Fibroblast of skin of back (primary cell): ENCODE measurements around the gene PDE9A.

Source experiments
- DNase-seq: peaks from one replicate; pipeline ENCODE4 v3.0.0-alpha.2; 2013

The PDE9A gene

DNA sequence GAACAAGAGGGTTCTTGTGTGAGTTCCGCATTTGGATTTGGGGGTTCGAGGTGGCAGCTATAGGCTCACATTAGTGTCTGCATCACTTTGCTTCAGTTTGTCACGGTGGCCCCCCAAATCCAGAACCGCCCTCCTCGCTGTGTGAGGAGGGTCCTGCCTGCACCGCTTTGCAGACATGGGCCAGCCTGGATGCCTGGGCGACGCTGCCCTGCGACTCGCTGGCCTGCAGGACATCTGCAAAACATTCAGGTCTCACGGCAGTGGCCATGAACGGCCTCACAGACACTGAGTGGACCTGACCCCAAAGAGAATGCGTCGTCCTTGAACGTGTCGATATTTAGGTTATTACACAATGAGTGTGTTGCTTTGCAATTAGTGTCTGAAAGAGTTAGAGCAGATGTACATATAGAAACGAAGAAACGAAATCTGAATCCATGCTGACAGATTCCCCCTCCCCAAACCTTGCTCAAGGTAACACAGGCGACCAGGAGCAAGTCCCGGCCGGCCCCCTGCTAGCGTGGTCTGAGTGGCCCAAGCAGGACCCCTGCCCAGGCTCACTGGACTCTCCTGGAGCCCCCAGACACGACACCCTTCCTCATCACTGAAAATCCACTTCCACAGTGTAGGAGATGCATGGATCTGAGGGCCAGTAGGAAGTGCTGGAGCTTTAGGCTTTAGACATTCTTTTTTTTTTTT, 20.4 kb downstream of the PDE9A start:
- DNase-seq: no peak

DNA sequence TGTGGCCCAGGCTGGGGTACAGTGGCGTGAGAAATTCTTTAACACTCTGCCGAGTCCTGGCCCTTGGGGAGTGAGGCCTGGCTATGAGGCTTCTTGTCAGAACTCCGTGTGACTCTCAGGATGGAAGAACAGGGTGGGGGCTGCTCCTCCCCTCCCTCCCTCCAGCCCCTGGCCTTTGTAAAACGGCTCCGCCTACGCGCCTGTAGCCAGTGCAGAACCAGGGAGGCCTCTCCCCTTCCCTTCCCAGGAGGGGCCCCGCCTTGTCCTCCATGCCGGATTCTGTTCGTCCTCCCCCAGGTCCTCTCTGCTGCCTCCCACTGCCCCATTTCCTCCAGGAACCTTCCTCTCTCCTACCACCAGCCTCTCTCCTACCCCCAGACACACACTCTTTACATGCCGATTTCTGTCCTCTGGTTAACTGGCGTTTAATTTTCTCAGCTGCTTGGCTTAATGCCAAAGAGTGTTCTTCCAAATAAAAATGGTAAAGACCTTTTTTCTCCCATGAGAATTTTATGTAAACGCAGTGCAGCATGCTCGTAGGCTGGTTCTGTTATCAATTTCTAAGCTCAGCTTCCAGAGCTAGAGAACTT, 21.0 kb downstream of the PDE9A start:
- DNase-seq: no peak

DNA sequence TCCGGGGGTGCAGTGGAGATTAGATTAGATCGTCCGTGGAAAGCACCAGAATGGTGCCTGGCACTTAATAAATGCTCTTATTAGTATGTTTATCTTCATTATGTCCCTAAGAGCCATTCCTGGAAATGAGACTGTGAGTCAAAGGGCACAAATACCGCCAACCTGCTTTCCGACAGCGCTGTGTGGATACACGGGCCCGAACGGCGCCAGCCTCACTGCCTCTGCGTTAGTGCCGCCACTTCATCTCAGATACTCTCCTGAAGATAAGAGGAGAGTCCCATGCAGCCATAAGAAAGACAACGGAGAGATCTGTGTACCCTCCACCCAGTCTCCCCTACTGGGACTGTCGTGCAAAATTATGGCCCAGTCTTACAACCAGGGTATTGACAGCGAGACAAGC, 22.0 kb downstream of the PDE9A start:
- DNase-seq: no peak

DNA sequence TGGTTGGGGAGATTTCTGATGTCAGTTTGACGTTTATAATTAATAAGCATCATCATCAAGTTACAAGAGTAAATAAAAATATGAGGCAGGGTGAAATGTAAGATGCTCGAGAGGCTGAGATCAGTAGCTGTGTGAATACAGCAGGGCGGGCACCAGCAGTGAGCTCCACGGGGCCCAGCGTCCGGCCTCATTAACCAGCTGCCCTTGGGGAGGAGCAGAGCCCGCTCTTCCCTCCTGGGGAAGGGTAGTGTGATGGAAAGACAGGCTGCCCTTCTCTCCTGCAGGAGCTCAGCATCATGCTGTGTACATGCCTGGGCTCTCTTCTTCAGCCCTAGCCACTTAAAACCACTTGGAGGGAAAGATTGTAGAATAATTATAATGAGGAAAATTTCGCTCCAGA, 23.4 kb downstream of the PDE9A start:
- no peak for DNase-seq

DNA sequence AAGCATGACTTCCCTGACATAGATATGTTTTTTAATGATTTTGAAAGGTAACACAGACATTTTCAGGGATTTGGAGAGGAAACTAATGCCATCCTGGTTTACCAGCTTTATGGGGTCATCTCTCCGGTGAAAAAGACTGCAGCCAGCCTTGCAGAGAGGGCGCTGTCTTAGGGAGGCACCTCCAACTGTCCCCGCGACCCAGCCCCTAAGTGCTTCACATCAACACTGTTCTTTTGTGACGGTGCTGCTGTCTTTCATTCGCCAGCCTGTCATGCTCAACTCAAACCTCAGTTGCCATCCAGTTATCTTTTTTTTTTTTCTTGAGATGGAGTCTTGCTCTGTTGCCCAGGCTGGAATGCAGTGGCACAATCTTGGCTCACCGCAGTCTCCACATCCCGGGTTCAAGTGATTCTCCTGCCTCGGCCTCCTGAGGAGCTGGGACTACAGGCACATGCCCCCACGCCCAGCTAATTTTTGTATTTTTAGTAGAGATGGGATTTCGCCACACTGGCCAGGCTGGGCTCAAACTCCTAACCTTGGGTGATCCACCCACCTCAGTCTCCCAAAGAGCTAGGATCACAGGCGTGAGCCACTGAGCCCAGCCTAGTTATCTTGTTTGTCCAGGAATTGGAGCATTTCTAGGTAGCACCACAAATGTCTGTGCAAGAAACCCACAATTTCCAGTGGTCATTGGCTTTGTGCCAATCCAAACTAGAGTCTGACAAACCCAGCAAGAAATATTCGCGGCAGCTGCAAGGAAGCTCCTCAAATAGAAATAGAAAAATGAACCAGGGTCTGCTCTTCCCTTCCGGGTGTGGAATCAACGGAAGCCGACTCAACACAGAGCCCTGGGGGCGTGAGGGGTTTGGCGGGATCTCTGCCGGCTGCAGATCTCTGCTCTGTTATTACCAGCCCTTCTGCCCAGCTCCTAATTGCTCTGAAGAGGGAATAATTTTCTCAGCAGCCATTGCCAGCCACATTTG, 24.2 kb downstream of the PDE9A start:
- DNase-seq: peak; percentile 71

DNA sequence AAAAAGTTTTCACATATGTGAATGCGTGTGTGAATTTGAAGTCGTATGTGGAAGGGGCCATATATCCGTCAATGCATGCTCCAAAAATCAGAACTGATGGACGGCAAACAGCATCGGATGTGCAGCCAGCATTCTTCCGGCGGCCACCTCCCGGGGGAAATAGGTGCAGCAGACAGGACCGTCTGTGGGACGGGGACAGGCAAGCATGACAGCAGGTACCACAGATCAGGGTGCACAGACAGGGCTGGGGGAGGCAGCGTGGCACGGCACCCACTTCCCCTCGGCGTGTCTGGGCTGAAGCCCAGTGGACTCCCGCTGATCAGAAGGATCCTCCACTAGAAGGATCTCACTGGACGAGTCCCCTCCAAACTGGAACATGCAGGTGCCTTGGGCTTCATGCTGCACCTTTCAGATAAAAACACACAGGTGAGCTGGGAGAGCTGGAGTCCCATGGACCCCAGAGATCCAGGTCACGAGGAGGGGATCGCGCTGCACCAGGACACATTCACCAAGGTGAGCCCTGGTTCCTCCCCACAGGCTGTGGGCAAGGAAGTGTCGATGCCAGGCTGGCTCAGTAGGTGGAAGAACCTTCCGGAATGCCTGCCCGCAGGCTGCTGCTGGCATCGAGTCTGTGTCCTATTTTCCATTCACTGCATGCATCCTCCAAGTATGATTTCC, 25.3 kb downstream of the PDE9A start:
- DNase-seq: no peak

DNA sequence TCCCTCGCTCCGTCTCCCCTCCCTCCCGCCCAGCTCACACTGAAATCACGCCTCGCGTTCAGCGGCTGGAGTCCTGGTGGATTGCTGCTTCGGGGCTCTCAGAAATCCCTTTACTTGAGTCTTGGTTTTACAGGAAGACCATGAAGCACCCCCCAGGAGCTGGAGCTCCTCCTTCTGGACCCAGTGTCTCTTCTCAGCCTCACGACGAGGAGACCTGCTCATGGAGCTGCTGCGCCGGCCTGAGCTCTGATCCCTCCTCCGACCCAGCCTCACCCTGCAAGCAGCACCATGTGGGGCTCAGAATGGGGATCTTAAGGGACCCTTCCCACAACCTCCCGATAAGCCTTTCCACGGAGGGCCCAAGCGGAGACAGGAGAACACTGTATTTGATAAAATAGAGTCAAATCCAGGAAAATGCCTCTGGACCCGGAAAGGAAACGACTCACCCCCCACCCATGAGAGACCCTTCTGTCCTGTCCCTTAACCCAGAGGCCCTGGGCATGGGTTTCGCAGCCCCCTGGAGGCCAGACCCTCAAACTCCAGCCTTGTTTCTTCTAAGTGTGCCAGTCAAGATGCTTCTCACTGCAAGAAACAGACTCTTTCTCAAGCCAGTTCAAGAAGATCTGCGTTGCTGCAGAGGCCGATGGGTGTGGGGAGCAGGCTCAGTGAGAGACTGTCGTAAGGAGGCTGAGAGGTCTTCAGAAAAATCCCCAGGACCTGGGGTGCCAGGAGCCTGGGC, 26.1 kb downstream of the PDE9A start:
- DNase-seq: no peak

DNA sequence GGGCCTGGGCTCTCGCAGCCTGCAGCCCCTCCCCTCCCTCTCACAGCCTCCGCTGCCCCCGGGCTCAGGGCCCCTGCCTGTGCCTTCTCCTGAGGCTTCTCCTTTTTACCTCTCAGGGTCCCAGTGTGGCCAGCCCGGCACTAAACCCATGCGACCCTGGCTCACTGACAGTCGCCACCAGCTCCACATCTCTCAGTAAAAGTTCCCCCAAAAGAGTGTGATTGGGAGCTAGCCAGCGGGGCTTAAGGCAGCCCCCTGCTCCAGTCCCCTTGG, 26.6 kb downstream of the PDE9A start:
- no peak for DNase-seq

DNA sequence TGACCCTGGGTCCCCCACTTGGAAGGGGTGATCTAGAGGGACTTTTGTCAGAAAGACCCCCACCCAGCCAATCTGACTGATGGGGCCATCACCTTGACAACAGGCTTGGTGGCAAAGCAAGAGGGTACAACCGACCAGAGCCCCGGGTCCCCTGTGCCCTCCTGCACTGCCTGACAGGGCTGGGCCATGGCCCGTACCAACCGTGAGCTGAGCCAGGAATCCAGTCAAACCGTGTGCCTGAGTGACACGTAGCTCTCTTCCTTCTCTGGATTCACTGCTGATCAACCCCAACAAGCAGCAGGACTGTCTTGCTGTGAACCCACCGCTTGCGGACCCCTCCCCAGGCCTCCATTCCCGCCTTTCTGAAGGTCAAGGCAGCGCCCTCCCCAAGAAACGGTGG, 27.0 kb downstream of the PDE9A start:
- no peak for DNase-seq

DNA sequence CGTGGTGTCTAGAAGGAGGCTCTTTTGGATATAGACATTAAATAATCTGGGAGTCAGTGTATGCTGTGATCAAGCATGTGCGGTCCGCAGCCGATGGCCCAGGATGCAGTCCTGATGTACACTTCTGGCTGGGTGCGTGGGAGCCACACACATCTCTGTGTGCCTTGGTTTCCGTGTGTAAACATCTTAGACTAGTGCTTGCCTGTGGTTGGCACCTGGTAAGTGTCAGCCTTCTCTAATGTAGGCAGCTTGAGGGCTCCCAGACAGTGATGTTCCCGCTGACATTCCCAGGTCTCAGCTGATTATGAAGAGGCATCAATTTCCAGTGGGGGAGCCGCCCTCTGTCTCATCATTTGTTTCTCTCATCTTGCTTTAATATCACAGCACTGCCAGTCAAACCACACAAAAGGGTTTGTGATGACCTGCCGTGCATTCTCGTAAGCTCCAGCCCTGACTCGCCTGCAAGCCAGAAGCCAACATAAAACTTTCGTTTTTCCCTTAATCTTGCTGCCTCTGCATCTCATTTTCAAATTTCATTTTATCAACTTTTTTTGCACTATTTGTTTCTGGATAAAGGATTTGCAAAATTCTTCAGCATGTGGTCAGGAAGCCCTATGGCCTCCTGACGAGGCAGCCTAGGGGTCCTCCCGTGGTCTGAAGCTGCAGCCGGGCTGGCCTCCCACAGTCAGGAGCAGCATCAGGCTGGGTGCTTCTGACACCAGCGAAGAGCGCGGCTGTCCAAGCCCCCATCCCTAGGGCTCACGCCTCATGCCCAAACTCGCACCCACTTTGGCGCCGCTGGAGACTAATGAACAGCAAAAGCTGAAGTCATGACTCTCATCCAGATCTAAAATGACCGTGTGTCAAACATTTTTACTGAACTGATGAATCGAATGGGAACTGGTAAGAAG, 28.1 kb downstream of the PDE9A start:
- DNase-seq: no peak

DNA sequence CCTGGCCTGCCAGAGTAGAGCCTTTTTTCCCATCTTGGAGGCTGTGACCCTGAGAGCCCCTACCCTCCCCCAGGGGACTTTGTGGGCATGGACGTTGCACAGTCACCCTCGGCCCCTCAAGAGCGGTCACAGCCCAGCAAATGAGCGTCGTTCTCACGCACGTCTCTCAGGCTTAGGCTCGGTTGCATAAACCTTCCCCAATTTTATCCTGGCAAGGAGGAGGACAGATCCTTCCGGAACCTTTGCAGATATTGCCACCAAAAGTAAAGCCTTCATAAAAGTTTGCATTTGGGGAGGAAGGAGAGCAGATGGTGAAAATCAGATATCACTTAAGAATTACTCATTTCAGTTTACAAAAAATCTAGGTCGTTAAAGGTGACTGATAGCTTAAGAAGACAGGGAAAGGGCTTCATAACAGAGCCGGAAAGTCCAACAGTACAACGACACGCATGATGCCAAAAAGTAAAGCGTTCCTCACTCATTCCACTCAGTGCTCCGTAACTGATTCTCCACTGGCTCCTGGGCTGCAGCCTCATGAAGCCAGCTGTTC, 29.3 kb downstream of the PDE9A start:
- DNase-seq: no peak

DNA sequence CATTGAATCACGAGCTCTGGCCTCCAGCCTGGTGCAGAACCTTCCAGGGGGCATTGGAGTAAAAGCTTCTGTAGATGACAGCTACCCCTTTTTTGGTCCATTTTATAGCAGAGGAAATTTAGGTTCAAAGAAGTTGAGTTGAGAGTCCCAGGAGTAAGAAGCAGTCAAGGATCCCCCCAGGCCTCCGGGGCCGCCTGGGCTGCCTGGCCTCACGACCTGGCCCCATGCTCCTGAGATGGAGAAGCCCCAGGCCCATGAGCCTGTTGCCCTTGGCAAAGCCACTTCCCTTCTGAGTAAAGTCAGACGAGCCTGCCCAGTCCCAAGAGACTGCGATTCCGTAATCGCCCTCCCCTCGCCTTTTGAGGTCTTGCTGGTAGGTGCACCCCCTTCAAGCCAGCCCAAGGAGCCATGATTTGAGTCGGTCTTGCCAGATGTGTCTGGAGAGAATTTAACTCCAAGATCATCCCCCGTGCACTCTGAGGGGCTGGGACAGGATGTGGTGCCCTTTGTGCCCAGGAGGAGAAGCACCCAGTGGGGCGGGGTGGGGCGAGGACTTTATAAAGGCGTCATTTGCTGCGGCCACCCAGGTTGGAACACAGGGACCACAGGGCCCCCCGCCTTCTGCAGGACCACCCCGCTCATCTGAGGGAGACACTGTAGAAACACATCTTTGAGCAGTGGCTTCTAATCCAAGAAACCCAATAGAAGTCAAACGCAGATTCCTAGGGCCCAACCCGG, 30.1 kb downstream of the PDE9A start:
- no peak for DNase-seq

DNA sequence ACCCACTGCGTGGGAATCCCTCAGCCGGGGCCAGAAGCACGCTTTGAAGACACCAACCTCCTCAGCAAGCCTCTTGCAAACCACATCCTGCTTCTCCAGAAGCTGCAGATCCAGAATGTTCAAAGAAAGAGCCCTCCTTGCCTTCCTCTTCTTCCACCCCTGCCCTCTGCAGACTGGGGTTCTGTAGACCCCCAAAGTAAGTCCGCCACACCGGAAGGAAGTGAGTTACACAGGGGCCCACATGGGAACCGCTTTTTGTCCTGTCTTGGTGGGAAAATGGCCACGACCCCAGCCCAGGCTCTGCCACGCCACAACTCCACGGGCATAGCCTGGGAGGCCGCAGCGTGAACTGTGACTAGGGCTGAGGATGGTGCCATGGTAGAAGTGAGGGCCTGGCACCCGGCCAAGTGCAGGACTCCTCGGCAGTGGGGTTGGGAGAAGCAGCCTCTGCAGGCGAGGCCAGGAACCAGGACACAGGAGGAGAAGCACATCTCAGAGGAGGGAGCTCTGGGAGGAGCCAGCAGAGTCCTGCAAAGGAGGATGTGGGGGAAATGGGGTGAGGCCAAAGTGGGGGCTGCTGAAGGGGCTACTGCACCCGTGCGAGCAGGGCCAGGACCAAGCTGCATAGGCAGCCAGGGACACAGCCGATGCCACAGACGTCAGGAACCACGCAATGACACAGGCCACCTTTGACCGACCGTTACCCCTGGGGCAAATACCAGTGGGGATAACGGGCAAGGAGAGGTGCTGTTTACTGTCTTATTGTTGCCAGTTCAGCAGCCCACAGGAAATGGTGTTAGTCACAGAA, 30.9 kb downstream of the PDE9A start:
- DNase-seq: peak; percentile 6

DNA sequence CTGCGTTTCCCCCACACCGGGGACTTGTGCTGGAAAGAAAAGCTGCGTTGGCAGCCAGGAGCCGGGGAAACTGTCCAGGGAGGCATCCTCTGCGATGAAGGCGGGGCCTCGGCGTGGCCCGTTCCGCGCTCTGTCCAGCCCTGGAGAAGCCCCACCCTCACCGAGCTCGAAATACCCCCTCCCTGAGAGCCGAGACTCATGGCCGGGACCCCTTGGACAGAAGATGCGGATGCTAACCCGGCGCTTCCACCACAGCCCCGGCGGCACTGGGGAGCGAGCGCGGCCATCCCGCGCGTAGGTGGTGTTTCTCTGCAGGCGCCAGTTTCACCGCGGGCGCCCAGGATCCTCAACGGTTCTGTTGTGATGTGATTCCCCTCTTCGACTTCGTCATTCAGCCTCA, 31.6 kb downstream of the PDE9A start:
- DNase-seq: no peak

DNA sequence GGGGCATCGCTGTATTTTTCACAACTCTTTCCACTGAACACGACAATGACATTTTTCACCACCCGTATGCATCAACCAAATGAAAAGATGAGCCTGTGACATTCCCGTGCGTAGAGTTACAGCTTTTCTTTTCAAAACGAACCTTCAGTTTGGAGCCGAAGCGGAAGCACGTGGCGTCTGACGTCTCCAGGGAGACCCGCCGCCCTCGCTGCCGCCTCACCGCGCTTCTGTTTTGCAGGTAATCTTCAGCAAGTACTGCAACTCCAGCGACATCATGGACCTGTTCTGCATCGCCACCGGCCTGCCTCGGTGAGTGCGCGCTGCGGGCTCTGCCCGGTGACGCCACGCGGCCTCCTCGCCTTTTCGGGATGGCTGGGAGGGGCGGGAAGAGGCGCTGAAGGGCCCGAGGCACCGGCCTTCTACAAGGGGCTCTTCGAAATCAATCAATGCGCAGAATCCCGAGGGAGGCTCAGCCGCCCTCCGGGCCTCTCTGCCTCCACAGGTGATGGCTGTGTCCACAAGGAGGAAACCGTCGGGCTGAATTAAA, 32.6 kb downstream of the PDE9A start:
- DNase-seq: no peak

DNA sequence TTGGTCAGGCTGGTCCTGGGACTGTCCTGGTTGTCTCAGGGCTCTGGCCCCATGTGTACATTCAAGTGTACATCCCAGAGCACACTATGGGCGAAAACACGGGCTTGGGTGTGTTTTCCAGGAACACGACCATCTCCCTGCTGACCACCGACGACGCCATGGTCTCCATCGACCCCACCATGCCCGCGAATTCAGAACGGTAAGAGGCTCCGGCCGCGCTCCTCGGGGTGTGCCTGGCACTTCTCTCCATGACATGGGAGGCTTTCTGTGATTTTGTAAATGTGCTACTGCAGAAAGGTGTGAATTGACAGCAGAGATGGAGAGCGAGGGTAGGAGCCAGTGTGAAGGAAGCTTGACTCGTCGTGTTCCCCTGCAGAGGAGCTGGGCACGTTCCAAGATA, 34.4 kb downstream of the PDE9A start:
- no peak for DNase-seq

DNA sequence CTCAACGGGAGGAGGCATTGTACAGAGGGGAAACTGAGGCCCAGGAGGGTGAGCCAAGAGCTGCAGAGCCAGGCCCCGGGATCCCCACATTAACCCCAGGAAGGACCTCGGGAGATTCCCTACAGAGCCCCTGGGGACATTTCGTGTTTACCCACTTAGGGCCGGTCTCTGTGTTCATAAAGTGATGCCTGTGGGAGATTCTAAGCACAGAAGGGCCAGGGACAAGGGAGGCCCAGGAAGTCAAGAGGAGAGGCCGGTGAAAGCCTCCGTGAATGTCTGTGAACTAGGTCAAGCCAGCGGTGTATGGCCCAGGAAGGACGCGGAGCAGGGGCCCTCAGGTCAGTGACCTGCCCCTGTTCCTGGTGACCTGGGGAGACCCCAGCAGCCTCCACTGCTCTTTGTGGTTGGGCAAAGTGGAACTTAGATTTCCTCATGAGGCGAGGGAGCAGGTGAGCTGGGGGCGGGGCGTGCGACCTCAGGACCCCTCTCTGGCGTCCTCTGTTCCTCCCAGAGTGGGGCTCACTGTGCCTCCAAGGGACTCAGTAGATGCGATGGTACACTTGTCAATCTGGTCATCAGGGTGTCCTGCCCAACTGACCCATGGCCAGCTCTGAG, 34.9 kb downstream of the PDE9A start:
- no peak for DNase-seq

DNA sequence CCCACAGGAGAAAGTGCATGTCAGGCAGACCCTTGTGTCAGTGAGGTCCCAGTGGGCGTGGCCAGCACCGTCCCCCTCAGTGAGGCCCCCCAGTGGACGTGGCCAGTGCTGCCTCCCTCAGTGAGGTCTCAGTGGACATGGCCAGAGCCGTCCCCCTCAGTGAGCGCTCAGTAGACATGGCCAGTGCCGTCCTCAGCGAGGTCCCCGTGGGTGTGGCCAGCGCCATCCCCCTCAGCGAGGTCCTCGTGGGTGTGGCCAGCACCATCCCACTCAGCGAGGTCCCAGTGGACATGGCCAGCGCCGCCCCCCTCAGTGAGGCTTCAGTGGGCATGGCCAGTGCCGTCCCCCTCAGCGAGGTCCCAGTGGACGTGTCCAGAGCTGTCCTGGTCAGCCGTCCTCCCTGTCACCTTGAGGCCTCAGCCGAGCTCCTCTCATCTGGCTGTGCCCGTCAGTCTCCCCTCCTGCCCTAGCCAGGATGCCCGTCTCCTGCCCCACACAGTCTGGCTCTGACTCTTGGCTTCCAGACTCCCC, 35.5 kb downstream of the PDE9A start:
- DNase-seq: no peak
